Activated CD8-positive, alpha-beta T cell treated with anti-CD3 and anti-CD28 coated beads for 36 hours (primary cell): Measurements from ENCODE around the gene OSTM1. TPM values are rescaled to one million over a fixed set of nuclear protein-coding genes. Genes with fewer than 3 reads are reported as not detected.

Source experiments
- ATAC-seq: fragments of 200-7000 bp; cut with Tn5 transposase; one replicate; pipeline ENCODE4 v1.10.0; 2021; ENCODE audit warnings: mild to moderate bottlenecking, moderate library complexity
- CTCF ChIA-PET: fragments of 350-600 bp; sonication (Branson Sonifier 250); formaldehyde crosslinking; loops from one replicate; lab custom pipeline; 2021; ENCODE audit warnings: antibody characterized with exemption; lab: Charles Lee
- POLR2A ChIA-PET: fragments of 350-600 bp; sonication (Branson Sonifier 250); formaldehyde crosslinking; loops from one replicate; lab custom pipeline; 2021; ENCODE audit warnings: antibody characterized with exemption; lab: Charles Lee
- DNase-seq: peaks from one replicate; pipeline ENCODE4 v3.0.0-alpha.2; 2020
- H3K27ac Mint-ChIP-seq: one replicate; pipeline ENCODE4 v1.8.0; 2021; ENCODE audit warnings: mild to moderate bottlenecking, mixed read lengths
- H3K27me3 Mint-ChIP-seq: one replicate; pipeline ENCODE4 v1.8.0; 2021; ENCODE audit warnings: mixed read lengths
- H3K36me3 Mint-ChIP-seq: one replicate; pipeline ENCODE4 v1.8.0; 2021; ENCODE audit warnings: low read depth, mixed read lengths
- H3K4me1 Mint-ChIP-seq: one replicate; pipeline ENCODE4 v1.8.0; 2021; ENCODE audit warnings: low read depth, mixed read lengths
- H3K4me3 Mint-ChIP-seq: one replicate; pipeline ENCODE4 v1.8.0; 2021; ENCODE audit warnings: mild to moderate bottlenecking, moderate library complexity, mixed read lengths
- H3K9me3 Mint-ChIP-seq: one replicate; pipeline ENCODE4 v1.8.0; 2021; ENCODE audit warnings: mixed read lengths
- CTCF ChIP-seq: fragments of 200-600 bp; IDR thresholded peaks from one replicate; pipeline ENCODE4 v1.8.0; 2022; ENCODE audit warnings: antibody characterized with exemption, mild to moderate bottlenecking
- intact Hi-C: fragments of 100-400 bp; cut with micrococcal nuclease; formaldehyde crosslinking; loops from one replicate; pipeline ENCODE4 v1.10.0; 2022
- total RNA-seq, 2 experiments: library from RNA; stranded (reverse); gene quantifications; one replicate each; pipeline ENCODE4 v1.2.3, GENCODE V29; 2021

OSTM1 gene
- total RNA-seq, 2 experiments from 2014 or later = 7.2 to 7.5 TPM

GRCh38 chr6:107991772-107992550 lies 82.6 kb downstream of the OSTM1 start:
- TF ChIP-seq CTCF = no peak
- Mint-ChIP-seq H3K36me3 (no peaks in the 10 kb centered on the region), H3K9me3 (no peaks in the 10 kb centered on the region), H3K27me3 (no peaks in the 10 kb centered on the region), H3K27ac (no peak overlapping the region), H3K4me1 (peaks cover 3% of the 10 kb centered on the region), H3K4me3 (no peak overlapping the region)
- no peak for ATAC-seq
- ChIA-PET CTCF (interaction anchor here (0.7 kb wide), 1 partner anchor 12 kb away, joined by 3 read pairs; no protein-coding TSS in a partner anchor), POLR2A (no interaction called here)
- no peak for DNase-seq
- intact Hi-C loops = no loop called here

Other genes starting within 250 kb of the OSTM1 start
- gene SEC63, start 116.5 kb downstream of the OSTM1 start, total RNA-seq = 10 to 100 TPM; 89.9 to 90.7 TPM
- gene NR2E1, start 91.3 kb upstream of the OSTM1 start, total RNA-seq = not detected
- 10 to 100 TPM; 62.5 to 68.4 TPM for gene SNX3, start 186.3 kb upstream of the OSTM1 start, total RNA-seq
- gene AFG1L, start 220.3 kb upstream of the OSTM1 start, total RNA-seq = 1 to 10 TPM; 5.6 to 6.3 TPM